Cardiac fibroblast (primary cell): Measurements from ENCODE around the gene BACH2.

Source experiments
- DNase-seq, 2 donors: peaks; one replicate each; pipeline versions ENCODE4 v3.0.0 to v3.0.0-alpha.2; 2010; ENCODE audit warnings: low read depth in 2 of 2
- H3K4me3 ChIP-seq, 2 donors: replicated peaks in 1 of 2; 1 replicate in 1 of 2; 2 replicates in 1 of 2; pipeline ENCODE4 v1.5.1; 2011; ENCODE audit warnings: low read depth in 2 of 2, low read length in 2 of 2, mild to moderate bottlenecking in 2 of 2, moderate library complexity in 1 of 2
- CTCF ChIP-seq: IDR thresholded peaks from one replicate; pipeline ENCODE4 v1.5.1; 2011; ENCODE audit warnings: low read depth, mild to moderate bottlenecking, low read length, inconsistent platforms

The BACH2 gene

GRCh38 chr6:89948876-89949275 is 347.8 kb downstream of the BACH2 start:
- TF ChIP-seq CTCF: no peak
- H3K4me3 ChIP-seq: no peak overlapping the region
- no peak for DNase-seq

GRCh38 chr6:89944826-89945407 is 351.7 kb downstream of the BACH2 start:
- no peak overlapping the region for H3K4me3 ChIP-seq
- peak; percentile 25 to 41 for DNase-seq
- TF ChIP-seq CTCF: peak; percentile 46

GRCh38 chr6:89944181-89944755 is 352.4 kb downstream of the BACH2 start:
- H3K4me3 ChIP-seq: no peak overlapping the region
- DNase-seq: no peak
- no peak for TF ChIP-seq CTCF

- no peak for TF ChIP-seq CTCF
- no peak for DNase-seq
- H3K4me3 ChIP-seq: no peak overlapping the region
Measured at GRCh38 chr6:89942601-89943000, 354.0 kb downstream of the BACH2 start.

GRCh38 chr6:89941763-89942497 is 354.7 kb downstream of the BACH2 start:
- no peak for DNase-seq
- no peak overlapping the region for H3K4me3 ChIP-seq
- TF ChIP-seq CTCF: no peak

GRCh38 chr6:89941031-89941762 is 355.4 kb downstream of the BACH2 start:
- H3K4me3 ChIP-seq: no peak overlapping the region
- DNase-seq: no peak

More at GRCh38 chr6:89941031-89941762, 355.4 kb downstream of the BACH2 start:
- no peak for TF ChIP-seq CTCF
